Measurements from ENCODE around the gene BACH2.
A peak's percentile ranks its signal among the peaks of the same experiment; 100 is the strongest.

Gene BACH2

DNA sequence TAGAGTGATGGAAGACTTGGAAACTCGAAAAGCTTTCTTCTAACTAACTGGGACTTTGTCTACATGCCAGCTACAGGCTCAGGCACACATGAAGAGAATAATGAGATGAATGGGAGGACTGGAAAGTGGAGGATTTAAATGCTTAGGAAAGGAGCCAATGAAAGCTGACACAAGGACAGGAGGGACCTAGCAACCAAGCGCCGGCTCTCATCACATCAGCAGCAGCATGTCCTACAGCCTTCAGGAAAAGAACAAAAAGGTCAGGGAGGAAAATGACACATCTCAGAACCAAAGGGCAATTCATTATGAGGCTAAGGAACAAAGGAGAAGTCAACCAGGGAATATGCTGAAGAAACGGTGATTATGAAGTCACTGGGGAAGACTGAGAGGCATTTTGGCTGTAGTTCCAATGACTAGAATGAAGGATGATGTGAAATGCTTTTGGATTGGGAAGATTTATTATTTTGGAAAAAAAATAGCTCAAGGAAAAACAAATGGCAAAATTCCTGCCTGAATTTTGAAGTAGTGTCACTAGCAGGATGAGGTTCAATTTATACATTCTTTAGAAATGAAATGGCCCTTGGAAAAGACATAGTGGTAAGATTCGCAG, 5.7 kb downstream of the BACH2 start:
- peak; percentile 40 for DNase-seq (ENCODE audit: low read depth)
- no peak overlapping the region for H3K4me3 ChIP-seq (ENCODE audit: control insufficient read depth, low read depth, low read length)
- TF ChIP-seq, protein P1, sequence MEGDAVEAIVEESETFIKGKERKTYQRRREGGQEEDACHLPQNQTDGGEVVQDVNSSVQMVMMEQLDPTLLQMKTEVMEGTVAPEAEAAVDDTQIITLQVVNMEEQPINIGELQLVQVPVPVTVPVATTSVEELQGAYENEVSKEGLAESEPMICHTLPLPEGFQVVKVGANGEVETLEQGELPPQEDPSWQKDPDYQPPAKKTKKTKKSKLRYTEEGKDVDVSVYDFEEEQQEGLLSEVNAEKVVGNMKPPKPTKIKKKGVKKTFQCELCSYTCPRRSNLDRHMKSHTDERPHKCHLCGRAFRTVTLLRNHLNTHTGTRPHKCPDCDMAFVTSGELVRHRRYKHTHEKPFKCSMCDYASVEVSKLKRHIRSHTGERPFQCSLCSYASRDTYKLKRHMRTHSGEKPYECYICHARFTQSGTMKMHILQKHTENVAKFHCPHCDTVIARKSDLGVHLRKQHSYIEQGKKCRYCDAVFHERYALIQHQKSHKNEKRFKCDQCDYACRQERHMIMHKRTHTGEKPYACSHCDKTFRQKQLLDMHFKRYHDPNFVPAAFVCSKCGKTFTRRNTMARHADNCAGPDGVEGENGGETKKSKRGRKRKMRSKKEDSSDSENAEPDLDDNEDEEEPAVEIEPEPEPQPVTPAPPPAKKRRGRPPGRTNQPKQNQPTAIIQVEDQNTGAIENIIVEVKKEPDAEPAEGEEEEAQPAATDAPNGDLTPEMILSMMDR (conservative IDR thresholded peaks at IDR 0.05; ENCODE audit: control insufficient read depth, insufficient read depth, low read depth, low read length): no peak

DNA sequence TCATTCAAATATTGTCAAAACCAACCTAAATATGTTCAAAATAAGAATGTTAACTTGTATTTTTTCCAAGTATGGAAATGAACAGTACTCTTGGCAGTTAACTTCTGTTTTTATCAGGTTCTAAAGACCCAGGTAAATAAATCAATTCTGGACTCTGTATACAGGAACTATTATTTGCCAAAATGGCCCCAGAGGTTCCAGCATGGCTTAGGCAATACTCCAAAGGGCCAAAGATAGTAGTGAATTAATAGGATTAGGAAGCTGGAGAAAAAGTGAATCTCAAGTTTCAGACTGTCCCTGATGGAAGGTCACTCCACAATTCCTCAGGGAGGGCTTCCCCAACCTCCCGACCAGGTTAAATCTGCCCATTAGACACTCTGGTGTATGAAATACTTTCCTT, 6.7 kb downstream of the BACH2 start:
- no peak for DNase-seq (ENCODE audit: low read depth)
- H3K4me3 ChIP-seq (ENCODE audit: control insufficient read depth, low read depth, low read length): no peak overlapping the region
- TF ChIP-seq, protein P1 (conservative IDR thresholded peaks at IDR 0.05; ENCODE audit: control insufficient read depth, insufficient read depth, low read depth, low read length): no peak

DNA sequence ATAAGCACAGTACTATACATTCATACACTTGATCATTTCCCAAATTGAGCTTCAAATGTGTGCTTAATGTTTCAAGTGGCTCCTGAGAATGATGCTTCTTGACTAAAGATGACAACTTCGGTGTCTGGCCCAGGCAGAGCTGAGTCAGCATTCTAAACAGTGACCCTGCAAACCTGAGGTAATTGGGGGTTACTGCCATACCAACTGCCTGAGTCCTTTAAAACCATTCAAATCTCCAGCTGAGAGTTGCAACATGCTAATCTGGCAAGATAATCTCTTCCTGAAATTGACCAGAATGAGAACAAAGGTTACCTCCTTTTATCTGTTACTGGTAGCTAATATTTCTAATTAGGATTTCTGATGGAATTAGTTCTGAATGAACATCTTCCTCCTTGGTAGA, 8.2 kb downstream of the BACH2 start:
- H3K4me3 ChIP-seq (ENCODE audit: control insufficient read depth, low read depth, low read length): no peak overlapping the region
- TF ChIP-seq, protein P1 (conservative IDR thresholded peaks at IDR 0.05; ENCODE audit: control insufficient read depth, insufficient read depth, low read depth, low read length): no peak
- peak; percentile 53 for DNase-seq (ENCODE audit: low read depth)

DNA sequence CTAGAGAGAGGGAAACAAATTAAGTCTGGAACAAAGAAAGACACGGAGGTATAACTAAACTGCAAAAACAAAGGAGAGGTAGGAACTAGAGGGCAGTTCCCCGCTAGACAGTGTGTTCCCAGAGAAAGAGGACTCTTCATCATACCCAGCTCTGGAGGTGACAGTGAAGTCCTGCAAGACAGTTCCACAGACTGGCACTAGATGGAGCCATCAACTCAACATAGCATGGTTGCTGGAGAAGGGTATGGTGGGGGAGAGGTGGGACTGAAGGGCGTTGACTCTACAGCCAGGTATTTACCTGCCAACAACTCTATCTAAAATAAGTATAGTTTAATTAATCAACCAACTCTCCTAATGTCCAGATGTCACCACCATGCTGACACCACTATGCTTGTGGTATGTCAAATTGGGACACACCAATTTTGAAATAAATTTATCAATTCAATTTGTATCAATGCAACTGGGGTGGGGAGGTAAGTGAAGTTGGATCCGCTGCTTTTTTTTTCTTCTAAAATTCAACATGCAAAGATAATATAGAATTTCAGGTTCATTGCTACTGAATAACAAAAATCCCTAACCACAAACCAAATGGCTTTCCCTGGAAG, 9.7 kb downstream of the BACH2 start:
- TF ChIP-seq, protein P1 (conservative IDR thresholded peaks at IDR 0.05; ENCODE audit: control insufficient read depth, insufficient read depth, low read depth, low read length): peak; percentile 94
- DNase-seq (ENCODE audit: low read depth): peak; percentile 65
- H3K4me3 ChIP-seq (ENCODE audit: control insufficient read depth, low read depth, low read length): no peak overlapping the region

DNA sequence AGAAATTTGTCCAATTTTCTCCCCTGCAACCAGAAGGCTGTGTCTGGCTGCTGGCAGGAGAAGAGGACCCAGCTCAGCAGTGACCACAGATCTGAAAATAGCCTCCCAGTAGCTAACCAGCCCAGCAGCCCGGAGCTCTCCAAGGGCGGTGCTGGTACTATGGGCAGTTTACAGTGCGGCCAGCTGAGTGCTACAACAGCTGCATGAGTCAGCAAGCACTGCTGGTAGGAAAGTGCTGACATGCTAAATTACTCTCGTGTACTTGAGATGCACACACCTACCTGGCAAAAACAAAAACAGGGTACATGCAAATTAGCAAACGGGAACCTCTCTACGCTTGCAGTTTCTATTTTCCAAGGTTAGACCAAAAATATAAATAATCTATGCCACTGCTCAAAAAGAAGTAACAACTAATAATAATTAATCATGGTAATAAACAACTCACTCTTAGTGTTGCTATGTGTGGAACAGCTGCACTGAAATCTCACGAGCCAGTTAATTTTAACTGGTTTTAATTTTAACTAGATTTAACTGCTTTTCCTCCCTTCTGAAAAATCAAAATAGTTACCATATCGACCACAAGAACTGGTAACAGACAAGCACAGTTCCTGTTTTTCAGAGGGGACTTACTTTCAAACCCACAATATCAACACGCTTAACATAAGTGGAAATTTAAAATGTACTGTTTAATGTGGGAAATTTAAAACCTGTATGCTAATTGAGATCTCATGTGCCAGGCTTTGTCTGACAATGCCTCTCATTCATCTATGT, 10.8 kb downstream of the BACH2 start:
- peak; percentile 94 for DNase-seq (ENCODE audit: low read depth)
- TF ChIP-seq, protein P1 (conservative IDR thresholded peaks at IDR 0.05; ENCODE audit: control insufficient read depth, insufficient read depth, low read depth, low read length): no peak
- H3K4me3 ChIP-seq (ENCODE audit: control insufficient read depth, low read depth, low read length): no peak overlapping the region

DNA sequence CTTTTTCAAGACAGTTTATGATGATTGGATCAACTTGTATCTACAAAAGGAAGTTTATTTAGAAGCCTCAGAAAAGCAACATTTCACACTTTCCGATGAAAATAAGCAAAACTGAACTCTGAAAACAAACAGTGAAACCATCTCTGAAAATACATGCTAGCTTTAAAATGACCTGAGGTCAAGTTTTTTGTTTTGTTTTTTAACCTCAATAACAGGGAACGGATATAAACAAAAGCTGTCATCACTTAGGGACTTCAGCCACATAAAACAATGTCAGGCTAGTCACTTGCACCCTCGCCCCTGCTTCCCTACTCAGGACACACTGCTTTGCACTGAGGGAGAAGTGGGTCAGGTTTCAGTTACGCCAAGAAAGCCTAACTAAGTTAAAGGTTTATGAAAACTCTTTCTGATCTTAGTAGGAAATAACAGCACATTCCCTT, 11.6 kb downstream of the BACH2 start:
- DNase-seq (ENCODE audit: low read depth): peak; percentile 39
- TF ChIP-seq, protein P1 (conservative IDR thresholded peaks at IDR 0.05; ENCODE audit: control insufficient read depth, insufficient read depth, low read depth, low read length): no peak
- H3K4me3 ChIP-seq (ENCODE audit: control insufficient read depth, low read depth, low read length): peak overlapping the region; percentile 41
